ENCODE measurements around the gene TMEM150C. TPM values are rescaled to one million over a fixed set of nuclear protein-coding genes. Genes with fewer than 3 reads are reported as not detected.

TMEM150C gene
- total RNA-seq, 2 experiments from 2014 or later, result not detected

- intact Hi-C loops (cut with micrococcal nuclease), result no loop called here
- H3K9me3 Mint-ChIP-seq, result no peaks in the 10 kb centered on the region
- no peak overlapping the region for H3K27ac Mint-ChIP-seq
- H3K4me3 Mint-ChIP-seq, result no peak overlapping the region
- no peak for TF ChIP-seq CTCF (IDR thresholded peaks at IDR 0.05)
- ATAC-seq (no peak), DNase-seq (no peak)
- H3K4me1 Mint-ChIP-seq (ENCODE audit: low read depth), result peaks cover 2% of the 10 kb centered on the region
- H3K36me3 Mint-ChIP-seq (ENCODE audit: low read depth), result no peaks in the 10 kb centered on the region
- ChIA-PET POLR2A (interaction anchor here (0.6 kb wide), 1 partner anchor 86 kb away, joined by 3 read pairs; no protein-coding TSS in a partner anchor), CTCF (no interaction called here)
- H3K27me3 Mint-ChIP-seq, result peaks cover 23% of the 10 kb centered on the region
Observed at GRCh38 chr4:82513382-82513781, 48.4 kb downstream of the TMEM150C start.

- no peak for DNase-seq
- no peak overlapping the region for H3K27ac Mint-ChIP-seq
- H3K9me3 Mint-ChIP-seq, result no peaks in the 10 kb centered on the region
- intact Hi-C loops (cut with micrococcal nuclease), result no loop called here
- H3K4me3 Mint-ChIP-seq, result no peak overlapping the region
- CTCF ChIA-PET, result no interaction called here
- no peak for ATAC-seq
- H3K4me1 Mint-ChIP-seq (ENCODE audit: low read depth), result peaks cover 2% of the 10 kb centered on the region
- POLR2A ChIA-PET, result no interaction called here
- peaks cover 15% of the 10 kb centered on the region for H3K27me3 Mint-ChIP-seq
- TF ChIP-seq CTCF (IDR thresholded peaks at IDR 0.05), result no peak
- no peaks in the 10 kb centered on the region for H3K36me3 Mint-ChIP-seq (ENCODE audit: low read depth)
Observed at GRCh38 chr4:82510216-82510615, 51.6 kb downstream of the TMEM150C start.

GRCh38 chr4:82508806-82509428, 52.9 kb downstream of the TMEM150C start:
- no peak for DNase-seq
- CTCF ChIA-PET, result interaction anchor here (2.5 kb wide), 1 partner anchor 22 kb away, joined by 7 read pairs; no protein-coding TSS in a partner anchor
- Mint-ChIP-seq H3K4me1 (ENCODE audit: low read depth) (peaks cover 2% of the 10 kb centered on the region), H3K27ac (no peak overlapping the region), H3K9me3 (no peaks in the 10 kb centered on the region), H3K27me3 (peaks cover 9% of the 10 kb centered on the region), H3K4me3 (no peak overlapping the region), H3K36me3 (ENCODE audit: low read depth) (no peaks in the 10 kb centered on the region)
- POLR2A ChIA-PET, result no interaction called here
- no peak for ATAC-seq
- no peak for TF ChIP-seq CTCF (IDR thresholded peaks at IDR 0.05)
- intact Hi-C loops (cut with micrococcal nuclease), result no loop called here

- ChIA-PET POLR2A (no interaction called here), CTCF (interaction anchor here (2.5 kb wide), 1 partner anchor 22 kb away, joined by 7 read pairs; no protein-coding TSS in a partner anchor)
- no peak overlapping the region for H3K4me3 Mint-ChIP-seq
- peaks cover 2% of the 10 kb centered on the region for H3K4me1 Mint-ChIP-seq (ENCODE audit: low read depth)
- ATAC-seq (no peak), DNase-seq (no peak)
- intact Hi-C loops (cut with micrococcal nuclease), result no loop called here
- no peak overlapping the region for H3K27ac Mint-ChIP-seq
- TF ChIP-seq CTCF (IDR thresholded peaks at IDR 0.05), result no peak
- peaks cover 6% of the 10 kb centered on the region for H3K27me3 Mint-ChIP-seq
- H3K9me3 Mint-ChIP-seq, result no peaks in the 10 kb centered on the region
- H3K36me3 Mint-ChIP-seq (ENCODE audit: low read depth), result no peaks in the 10 kb centered on the region
Observed at GRCh38 chr4:82508011-82508410, 53.8 kb downstream of the TMEM150C start.

GRCh38 chr4:82501154-82501442, 60.7 kb downstream of the TMEM150C start:
- no peaks in the 10 kb centered on the region for H3K36me3 Mint-ChIP-seq (ENCODE audit: low read depth)
- H3K27ac Mint-ChIP-seq, result no peak overlapping the region
- DNase-seq (no peak), ATAC-seq (no peak)
- no peak overlapping the region for H3K4me3 Mint-ChIP-seq
- no peaks in the 10 kb centered on the region for H3K27me3 Mint-ChIP-seq
- CTCF ChIA-PET, result interaction anchor here (1.6 kb wide), 1 partner anchor 11 kb away, joined by 3 read pairs; no protein-coding TSS in a partner anchor
- POLR2A ChIA-PET, result no interaction called here
- no peak for TF ChIP-seq CTCF (IDR thresholded peaks at IDR 0.05)
- no peaks in the 10 kb centered on the region for H3K9me3 Mint-ChIP-seq
- intact Hi-C loops (cut with micrococcal nuclease), result no loop called here
- no peaks in the 10 kb centered on the region for H3K4me1 Mint-ChIP-seq (ENCODE audit: low read depth)

All from activated CD8-positive, alpha-beta T cell treated with anti-CD3 and anti-CD28 coated beads for 36 hours (primary cell).